ENCODE data around the gene SLC25A18. TPM values are rescaled to one million over a fixed set of nuclear protein-coding genes. Genes with fewer than 3 reads are reported as not detected.
"Not testable (repeated sequence)": the region's sequence is repeated elsewhere in the genome, so short reads cannot be mapped to it uniquely, and the experiment has no call there.

The SLC25A18 gene
- 1 to 10 TPM in 1 of 3 donors, under 1 TPM in 1, not detected in 1; 0.31 to 2.0 TPM for total RNA-seq
- long read RNA-seq, donor 1, partial matches to known transcripts: 2 of 7 reads
- long read RNA-seq, donor 1, other reads (novel, unspliced or antisense): 4 of 7 reads
- long read RNA-seq, donor 2: 0 reads

GRCh38 chr22:17562906-17563870, at the start of gene SLC25A18:
Gene SLC25A18, plus strand, starts transcription at chr22:17563498. Its CDS starts 16,447 bp downstream, at chr22:17579945.
- Histone ChIP-seq H3K9me3 (no peaks in the 10 kb centered on the region), H3K36me3 (ENCODE audit: low read depth) (no peaks in the 10 kb centered on the region), H3K4me1 (ENCODE audit: low read depth) (no peaks in the 10 kb centered on the region), H3K4me3 (no peak within 1 kb of the TSS)
- TF ChIP-seq CTCF (IDR thresholded peaks at IDR 0.05): no peak
- DNase-seq (no peak), ATAC-seq (no peak)
- intact Hi-C loops (cut with DNase I, micrococcal nuclease): no loop called here

- H3K4me1 ChIP-seq (ENCODE audit: low read depth): no peaks in the 10 kb centered on the region
- intact Hi-C loops (cut with DNase I, micrococcal nuclease): no loop called here
- H3K36me3 ChIP-seq (ENCODE audit: low read depth): no peaks in the 10 kb centered on the region
- DNase-seq (no peak), ATAC-seq (no peak)
- TF ChIP-seq CTCF (IDR thresholded peaks at IDR 0.05): no peak
- no peak overlapping the region for H3K4me3 ChIP-seq
- H3K9me3 ChIP-seq: no peaks in the 10 kb centered on the region
Measured at GRCh38 chr22:17513612-17514011, 49.7 kb upstream of the SLC25A18 start.

- Histone ChIP-seq H3K4me3 (no peak overlapping the region), H3K4me1 (ENCODE audit: low read depth) (no peaks in the 10 kb centered on the region), H3K9me3 (no peaks in the 10 kb centered on the region), H3K36me3 (ENCODE audit: low read depth) (no peaks in the 10 kb centered on the region)
- DNase-seq (no peak), ATAC-seq (no peak)
- intact Hi-C loops (cut with DNase I, micrococcal nuclease): no loop called here
- TF ChIP-seq CTCF (IDR thresholded peaks at IDR 0.05): no peak
Measured at GRCh38 chr22:17514084-17514483, 49.2 kb upstream of the SLC25A18 start.

GRCh38 chr22:17518406-17518805, 44.9 kb upstream of the SLC25A18 start:
- no peaks in the 10 kb centered on the region for H3K4me1 ChIP-seq (ENCODE audit: low read depth)
- no peaks in the 10 kb centered on the region for H3K9me3 ChIP-seq
- H3K36me3 ChIP-seq (ENCODE audit: low read depth): no peaks in the 10 kb centered on the region
- DNase-seq (no peak), ATAC-seq (no peak)
- intact Hi-C loops (cut with DNase I, micrococcal nuclease): no loop called here
- no peak overlapping the region for H3K4me3 ChIP-seq
- TF ChIP-seq CTCF (IDR thresholded peaks at IDR 0.05): no peak

GRCh38 chr22:17521971-17522370, 41.3 kb upstream of the SLC25A18 start:
- H3K36me3 ChIP-seq (ENCODE audit: low read depth); DNase-seq; H3K4me3 ChIP-seq; ATAC-seq; H3K4me1 ChIP-seq (ENCODE audit: low read depth); intact Hi-C loops (cut with DNase I, micrococcal nuclease); H3K9me3 ChIP-seq: not testable (repeated sequence)

GRCh38 chr22:17523925-17524324, 39.4 kb upstream of the SLC25A18 start:
- intact Hi-C loops (cut with DNase I, micrococcal nuclease): no loop called here
- DNase-seq (no peak), ATAC-seq (no peak)
- no peaks in the 10 kb centered on the region for H3K9me3 ChIP-seq
- no peak overlapping the region for H3K4me3 ChIP-seq
- TF ChIP-seq CTCF (IDR thresholded peaks at IDR 0.05): no peak
- H3K36me3 ChIP-seq (ENCODE audit: low read depth): no peaks in the 10 kb centered on the region
- H3K4me1 ChIP-seq (ENCODE audit: low read depth): peaks cover 4% of the 10 kb centered on the region
